Fibroblast of villous mesenchyme (primary cell): ENCODE results near the gene MYO3A. TPM values are rescaled to one million over a fixed set of nuclear protein-coding genes. Genes with fewer than 3 reads are reported as not detected.
"Not testable (repeated sequence)": the region's sequence is repeated elsewhere in the genome, so short reads cannot be mapped to it uniquely, and the experiment has no call there.

ENCODE experiments used
- DNase-seq: peaks from one replicate; pipeline ENCODE4 v3.0.0-alpha.2; 2010; ENCODE audit warnings: low read depth
- H3K4me3 ChIP-seq: 2 replicates; pipeline ENCODE4 v1.5.1; 2011; ENCODE audit warnings: low read depth, mild to moderate bottlenecking, low read length
- CTCF ChIP-seq: IDR thresholded peaks from 2 replicates; pipeline ENCODE4 v1.5.1; 2012; ENCODE audit warnings: low read depth, mild to moderate bottlenecking, low read length; ENCODE audit not compliant: insufficient read depth
- total RNA-seq: library from RNA; depleted of rRNA; stranded (reverse); fragments of >200 nt; gene quantifications from 2 replicates; pipeline ENCODE4 v1.2.3, GENCODE V29; 2012

Gene MYO3A
- total RNA-seq, 1 donor, result not detected

- H3K4me3 ChIP-seq, result no peak overlapping the region
- DNase-seq, result no peak
- TF ChIP-seq CTCF, result no peak
These were observed 65.4 kb downstream of the MYO3A start for GRCh38 chr10:25999295-25999981.

- H3K4me3 ChIP-seq, result no peak overlapping the region
- no peak for TF ChIP-seq CTCF
- no peak for DNase-seq
These were observed 66.9 kb downstream of the MYO3A start for GRCh38 chr10:26000971-26001370.

GRCh38 chr10:26002466-26002865 is 68.4 kb downstream of the MYO3A start:
- not testable (repeated sequence) for H3K4me3 ChIP-seq, DNase-seq

- DNase-seq, result no peak
- no peak overlapping the region for H3K4me3 ChIP-seq
- TF ChIP-seq CTCF, result no peak
These were observed 81.1 kb downstream of the MYO3A start for GRCh38 chr10:26015092-26015491.

DNA sequence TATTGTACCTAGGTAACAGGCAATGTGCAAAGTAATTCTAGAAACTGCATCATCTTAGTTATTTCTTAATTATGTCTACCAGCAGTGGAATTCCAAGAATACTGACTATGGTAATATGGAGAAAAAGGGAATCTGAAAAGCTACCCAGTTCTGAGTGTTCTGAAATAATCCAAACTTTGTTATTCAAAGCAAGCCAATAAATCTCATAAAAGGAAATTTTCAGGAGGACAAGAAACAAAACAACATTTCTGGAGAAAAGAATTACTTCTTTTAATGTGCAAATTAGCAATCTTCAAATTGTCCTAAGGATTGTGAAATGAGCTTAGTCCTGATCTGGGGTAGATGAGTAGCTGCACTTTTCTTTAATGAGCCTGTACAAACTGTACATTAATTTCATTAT is 88.8 kb downstream of the MYO3A start:
- DNase-seq, result no peak
- no peak for TF ChIP-seq CTCF
- no peak overlapping the region for H3K4me3 ChIP-seq

DNA sequence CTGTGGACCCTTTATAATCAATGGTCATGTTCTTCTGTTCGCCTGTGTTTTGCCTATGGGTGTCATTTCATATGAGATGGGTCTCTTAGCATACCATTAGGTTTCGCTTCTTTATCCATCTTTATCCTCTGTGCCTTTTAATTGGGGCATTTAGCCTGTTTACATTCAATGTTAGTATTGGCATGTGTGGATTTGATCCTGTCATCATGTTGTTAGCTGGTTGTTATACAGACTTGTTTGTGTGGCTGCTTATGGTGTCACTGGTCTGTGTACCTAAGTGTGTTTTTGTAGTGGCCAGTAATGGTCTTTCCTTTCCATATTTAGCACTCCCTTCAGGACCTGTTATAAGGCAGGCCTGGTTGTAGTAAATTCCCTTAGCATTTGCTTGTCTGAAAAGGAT is 90.3 kb downstream of the MYO3A start:
- no peak for DNase-seq
- TF ChIP-seq CTCF, result no peak
- no peak overlapping the region for H3K4me3 ChIP-seq

DNA sequence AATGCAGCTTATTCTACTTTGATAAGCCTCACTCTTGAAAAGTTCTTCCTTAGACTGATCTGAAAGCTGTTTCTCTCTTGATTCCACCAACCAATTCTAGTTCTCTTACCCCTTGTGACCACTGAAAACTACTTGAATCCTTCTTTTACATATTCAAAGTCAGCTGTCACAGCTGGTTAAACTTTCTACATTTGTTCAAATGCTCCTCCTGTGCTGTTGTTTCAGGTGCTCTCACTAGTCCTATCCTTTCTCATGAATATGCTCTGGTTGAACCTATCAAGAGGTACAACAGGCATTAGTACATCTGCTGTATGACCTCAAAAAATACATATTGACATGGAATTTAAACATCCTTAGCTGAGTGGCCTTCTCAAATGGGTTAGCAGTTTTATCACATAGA is 91.5 kb downstream of the MYO3A start:
- TF ChIP-seq CTCF, result no peak
- no peak for DNase-seq

More for the DNA sequence above, 91.5 kb downstream of the MYO3A start:
- no peak overlapping the region for H3K4me3 ChIP-seq
